ENCODE results near the gene MICAL2. TPM values are rescaled to one million over a fixed set of nuclear protein-coding genes. Genes with fewer than 3 reads are reported as not detected.

The MICAL2 gene
- total RNA-seq: 1 to 10 TPM; 1.5 to 1.9 TPM
- 2.2 TPM for polyA plus RNA-seq (2013, experiment 1 of 2)
- polyA plus RNA-seq (2013, experiment 2 of 2): 3.8 TPM
- long read RNA-seq, experiment 1, partial matches to known transcripts: 0 of 1 reads
- long read RNA-seq, experiment 1, other reads (novel, unspliced or antisense): 1 of 1 reads
- long read RNA-seq, experiment 2: 0 reads
- long read RNA-seq, experiment 3, partial matches to known transcripts: 1 of 3 reads
- long read RNA-seq, experiment 3, other reads (novel, unspliced or antisense): 2 of 3 reads
- long read RNA-seq, experiment 4: 0 reads

GRCh38 chr11:12110201-12110713 lies at the start of gene MICAL2:
MICAL2 (plus strand) TSS chr11:12110590; CDS start chr11:12162156, 51,566 bp downstream.
- no peaks in the 10 kb centered on the region for H3K36me3 Mint-ChIP-seq (ENCODE audit: low read depth)
- H3K9ac ChIP-seq (ENCODE audit: extremely low read depth, low read length, poor library complexity, severe bottlenecking): no peak within 1 kb of the TSS
- H3K27me3 Mint-ChIP-seq (ENCODE audit: insufficient read depth): peaks cover 80% of the 10 kb centered on the region
- peak within 1 kb of the TSS; percentile 56 for H3K4me3 Mint-ChIP-seq
- H3K4me1 ChIP-seq (ENCODE audit: control insufficient read depth, insufficient read depth, low read length): no peaks in the 10 kb centered on the region
- no peaks in the 10 kb centered on the region for H3K9me3 Mint-ChIP-seq
- WGBS, 2 experiments (ENCODE audit: insufficient coverage in 1 of 2, insufficient read length in 1 of 2): 1 to 2% methylated on average over 7 to 56 of the region's 56 CpGs
- H3K27ac Mint-ChIP-seq: no peak within 1 kb of the TSS
- TF ChIP-seq CTCF (conservative IDR thresholded peaks at IDR 0.05): no peak
- peak; percentile 94 for DNase-seq
- peaks cover 6% of the 10 kb centered on the region for H3K4me1 Mint-ChIP-seq
- no peak within 1 kb of the TSS for H3K27ac ChIP-seq (ENCODE audit: low read depth, low read length)
- no peaks in the 10 kb centered on the region for H3K9me3 ChIP-seq (ENCODE audit: control insufficient read depth, low read length)
- H3K27me3 ChIP-seq (ENCODE audit: control insufficient read depth, insufficient read depth, low read length, poor library complexity, severe bottlenecking): peaks cover 79% of the 10 kb centered on the region
- H3K4me3 ChIP-seq (ENCODE audit: low read length): peak within 1 kb of the TSS; percentile 81
- H3K36me3 ChIP-seq (ENCODE audit: control insufficient read depth, insufficient read depth, low read length): no peaks in the 10 kb centered on the region

GRCh38 chr11:12061851-12062560 lies 48.4 kb upstream of the MICAL2 start:
- DNase-seq: peak; percentile 28
- TF ChIP-seq CTCF (conservative IDR thresholded peaks at IDR 0.05): no peak
- Histone ChIP-seq H3K9ac (ENCODE audit: extremely low read depth, low read length, poor library complexity, severe bottlenecking) (no peak overlapping the region), H3K4me1 (ENCODE audit: control insufficient read depth, insufficient read depth, low read length) (peaks cover 7% of the 10 kb centered on the region), H3K27ac (ENCODE audit: low read depth, low read length) (no peak overlapping the region), H3K9me3 (ENCODE audit: control insufficient read depth, low read length) (peaks cover 6% of the 10 kb centered on the region), H3K27me3 (ENCODE audit: control insufficient read depth, insufficient read depth, low read length, poor library complexity, severe bottlenecking) (no peaks in the 10 kb centered on the region), H3K4me3 (ENCODE audit: low read length) (no peak overlapping the region), H3K36me3 (ENCODE audit: control insufficient read depth, insufficient read depth, low read length) (no peaks in the 10 kb centered on the region)
- Mint-ChIP-seq H3K27ac (no peak overlapping the region), H3K36me3 (ENCODE audit: low read depth) (no peaks in the 10 kb centered on the region), H3K9me3 (peaks cover 7% of the 10 kb centered on the region), H3K4me1 (peaks cover 5% of the 10 kb centered on the region), H3K27me3 (ENCODE audit: insufficient read depth) (no peaks in the 10 kb centered on the region), H3K4me3 (no peak overlapping the region)
- WGBS, 2 experiments (ENCODE audit: insufficient coverage in 1 of 2, insufficient read length in 1 of 2): 80 to 98% methylated on average over 7 to 9 of the region's 9 CpGs

- Histone ChIP-seq H3K4me3 (ENCODE audit: low read length) (no peak overlapping the region), H3K9me3 (ENCODE audit: control insufficient read depth, low read length) (peaks cover 6% of the 10 kb centered on the region), H3K27me3 (ENCODE audit: control insufficient read depth, insufficient read depth, low read length, poor library complexity, severe bottlenecking) (no peaks in the 10 kb centered on the region), H3K9ac (ENCODE audit: extremely low read depth, low read length, poor library complexity, severe bottlenecking) (no peak overlapping the region), H3K4me1 (ENCODE audit: control insufficient read depth, insufficient read depth, low read length) (peaks cover 13% of the 10 kb centered on the region), H3K36me3 (ENCODE audit: control insufficient read depth, insufficient read depth, low read length) (no peaks in the 10 kb centered on the region), H3K27ac (ENCODE audit: low read depth, low read length) (no peak overlapping the region)
- H3K27me3 Mint-ChIP-seq (ENCODE audit: insufficient read depth): no peaks in the 10 kb centered on the region
- WGBS, 2 experiments (ENCODE audit: insufficient coverage in 1 of 2, insufficient read length in 1 of 2): 97% methylated on average over 2 of the region's 2 CpGs; no CpG with 5 or more reads in 1 of the 2 experiments
- H3K27ac Mint-ChIP-seq: no peak overlapping the region
- no peak for TF ChIP-seq CTCF (conservative IDR thresholded peaks at IDR 0.05)
- peaks cover 2% of the 10 kb centered on the region for H3K9me3 Mint-ChIP-seq
- H3K4me3 Mint-ChIP-seq: no peak overlapping the region
- DNase-seq: no peak
- no peaks in the 10 kb centered on the region for H3K36me3 Mint-ChIP-seq (ENCODE audit: low read depth)
- H3K4me1 Mint-ChIP-seq: peaks cover 16% of the 10 kb centered on the region
Measured at GRCh38 chr11:12063251-12063650, 47.1 kb upstream of the MICAL2 start.
